MCF 10A (cell line): ENCODE results near the gene PBX3. TPM values are rescaled to one million over a fixed set of nuclear protein-coding genes. Genes with fewer than 3 reads are reported as not detected.
"Not testable (repeated sequence)": the region's sequence is repeated elsewhere in the genome, so short reads cannot be mapped to it uniquely, and the experiment has no call there.

Experiments used
- BruUV-seq: library from RNA; stranded (reverse); fragments of 400-500 nt; replicated peaks from 2 replicates; lab custom pipeline; 2021; lab: Mats Ljungman, UMichigan
- CTCF ChIA-PET: fragments of 300-600 bp; sonication (Branson Sonifier 250); formaldehyde crosslinking; extraction: SDS; loops from one replicate; lab custom pipeline; 2021; ENCODE audit warnings: antibody characterized with exemption, inconsistent platforms; lab: Yijun Ruan, JAX
- POLR2A ChIA-PET: fragments of 300-600, 350-650 bp; sonication (Branson Sonifier 250); formaldehyde crosslinking; extraction: SDS; loops from one replicate; lab custom pipeline; 2020; ENCODE audit warnings: antibody characterized with exemption, inconsistent platforms; lab: Yijun Ruan, JAX
- DNase-seq: peaks from one replicate; pipeline ENCODE4 v3.0.0-alpha.2; 2018; ENCODE audit not compliant: unreplicated experiment
- H3K27ac Mint-ChIP-seq: one replicate; pipeline ENCODE4 v1.8.0; 2022; ENCODE audit warnings: mild to moderate bottlenecking, low read depth, mixed read lengths; ENCODE audit not compliant: unreplicated experiment
- H3K27me3 Mint-ChIP-seq: one replicate; pipeline ENCODE4 v1.8.0; 2022; ENCODE audit warnings: mixed read lengths; ENCODE audit not compliant: insufficient read depth, unreplicated experiment
- H3K36me3 Mint-ChIP-seq: one replicate; pipeline ENCODE4 v1.8.0; 2022; ENCODE audit warnings: mild to moderate bottlenecking, moderate library complexity, mixed read lengths; ENCODE audit not compliant: insufficient read depth, unreplicated experiment
- H3K4me1 Mint-ChIP-seq: one replicate; pipeline ENCODE4 v1.8.0; 2022; ENCODE audit warnings: mixed read lengths; ENCODE audit not compliant: insufficient read depth, unreplicated experiment
- H3K4me3 Mint-ChIP-seq: one replicate; pipeline ENCODE4 v1.8.0; 2022; ENCODE audit warnings: mild to moderate bottlenecking, moderate library complexity, mixed read lengths; ENCODE audit not compliant: unreplicated experiment
- H3K9me3 Mint-ChIP-seq: one replicate; pipeline ENCODE4 v1.8.0; 2022; ENCODE audit warnings: mixed read lengths; ENCODE audit not compliant: unreplicated experiment
- CTCF ChIP-seq: fragments of 200-600 bp; IDR thresholded peaks from one replicate; pipeline ENCODE4 v1.8.0; 2022; ENCODE audit warnings: antibody characterized with exemption, mild to moderate bottlenecking; ENCODE audit not compliant: unreplicated experiment
- intact Hi-C: fragments of 100-400 bp; cut with micrococcal nuclease; formaldehyde crosslinking; loops from 2 replicates; pipeline ENCODE4 v1.14.1; 2022
- total RNA-seq: library from RNA; stranded (reverse); gene quantifications from 2 replicates; pipeline ENCODE4 v1.2.3, GENCODE V29; 2022

Gene PBX3
- total RNA-seq, 1 experiment from 2014 or later: 17.5 TPM

GRCh38 chr9:125822902-125823301 is 75.7 kb downstream of the PBX3 start:
- Mint-ChIP-seq H3K36me3 (no peaks in the 10 kb centered on the region), H3K27ac (no peak overlapping the region), H3K4me3 (no peak overlapping the region), H3K4me1 (peaks cover 11% of the 10 kb centered on the region), H3K27me3 (no peaks in the 10 kb centered on the region), H3K9me3 (no peaks in the 10 kb centered on the region)
- no TSS peak for BruUV-seq
- ChIA-PET CTCF (interaction anchor here (0.9 kb wide), 1 partner anchor 28 kb away, joined by 3 read pairs; no protein-coding TSS in a partner anchor), POLR2A (interaction anchor here (0.6 to 1.3 kb wide), 2 partner anchors 14 to 22 kb away, joined by 3 to 4 read pairs; no protein-coding TSS in a partner anchor)
- DNase-seq: no peak
- TF ChIP-seq CTCF: no peak
- intact Hi-C loops: no loop called here

GRCh38 chr9:125823874-125824406 is 76.8 kb downstream of the PBX3 start:
- BruUV-seq, H3K27ac Mint-ChIP-seq, DNase-seq, H3K27me3 Mint-ChIP-seq, H3K4me3 Mint-ChIP-seq, H3K36me3 Mint-ChIP-seq, H3K9me3 Mint-ChIP-seq, intact Hi-C loops: not testable (repeated sequence)
- POLR2A ChIA-PET: interaction anchor here (1.3 kb wide), 1 partner anchor 13 kb away, joined by 4 read pairs; no protein-coding TSS in a partner anchor
- CTCF ChIA-PET: interaction anchor here (0.6 to 1.0 kb wide), 4 partner anchors 12 to 265 kb away, joined by 3 to 7 read pairs (median 3); no protein-coding TSS in a partner anchor
- H3K4me1 Mint-ChIP-seq: peaks cover 11% of the 10 kb centered on the region

GRCh38 chr9:125825762-125826161 is 78.6 kb downstream of the PBX3 start:
- Mint-ChIP-seq H3K9me3 (no peaks in the 10 kb centered on the region), H3K27me3 (no peaks in the 10 kb centered on the region), H3K27ac (no peak overlapping the region), H3K36me3 (no peaks in the 10 kb centered on the region), H3K4me1 (peaks cover 6% of the 10 kb centered on the region), H3K4me3 (no peak overlapping the region)
- intact Hi-C loops: no loop called here
- no peak for TF ChIP-seq CTCF
- no peak for DNase-seq
- POLR2A ChIA-PET: interaction anchor here (0.7 to 1.2 kb wide), 2 partner anchors 9 to 13 kb away, joined by 3 to 4 read pairs; no protein-coding TSS in a partner anchor
- no TSS peak for BruUV-seq
- CTCF ChIA-PET: no interaction called here

- intact Hi-C loops: no loop called here
- CTCF ChIA-PET: no interaction called here
- Mint-ChIP-seq H3K9me3 (no peaks in the 10 kb centered on the region), H3K27me3 (no peaks in the 10 kb centered on the region), H3K4me1 (peaks cover 1% of the 10 kb centered on the region), H3K27ac (no peak overlapping the region), H3K36me3 (no peaks in the 10 kb centered on the region), H3K4me3 (no peak overlapping the region)
- POLR2A ChIA-PET: interaction anchor here (0.6 to 1.2 kb wide), 2 partner anchors 10 to 54 kb away, joined by 3 to 4 read pairs; no protein-coding TSS in a partner anchor
- BruUV-seq: no TSS peak
- DNase-seq: no peak
- no peak for TF ChIP-seq CTCF
Observed at GRCh38 chr9:125826850-125827249, 79.7 kb downstream of the PBX3 start.
